Activated T-cell treated with anti-CD3 and anti-CD28 coated beads for 4 hours (primary cell): ENCODE results near the gene PPP1R3D.
"Not testable (repeated sequence)": the region's sequence is repeated elsewhere in the genome, so short reads cannot be mapped to it uniquely, and the experiment has no call there.

Source experiments
- DNase-seq: peaks from one replicate; pipeline ENCODE4 v3.0.0-alpha.2; 2020

PPP1R3D gene, protein sequence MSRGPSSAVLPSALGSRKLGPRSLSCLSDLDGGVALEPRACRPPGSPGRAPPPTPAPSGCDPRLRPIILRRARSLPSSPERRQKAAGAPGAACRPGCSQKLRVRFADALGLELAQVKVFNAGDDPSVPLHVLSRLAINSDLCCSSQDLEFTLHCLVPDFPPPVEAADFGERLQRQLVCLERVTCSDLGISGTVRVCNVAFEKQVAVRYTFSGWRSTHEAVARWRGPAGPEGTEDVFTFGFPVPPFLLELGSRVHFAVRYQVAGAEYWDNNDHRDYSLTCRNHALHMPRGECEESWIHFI

DNA sequence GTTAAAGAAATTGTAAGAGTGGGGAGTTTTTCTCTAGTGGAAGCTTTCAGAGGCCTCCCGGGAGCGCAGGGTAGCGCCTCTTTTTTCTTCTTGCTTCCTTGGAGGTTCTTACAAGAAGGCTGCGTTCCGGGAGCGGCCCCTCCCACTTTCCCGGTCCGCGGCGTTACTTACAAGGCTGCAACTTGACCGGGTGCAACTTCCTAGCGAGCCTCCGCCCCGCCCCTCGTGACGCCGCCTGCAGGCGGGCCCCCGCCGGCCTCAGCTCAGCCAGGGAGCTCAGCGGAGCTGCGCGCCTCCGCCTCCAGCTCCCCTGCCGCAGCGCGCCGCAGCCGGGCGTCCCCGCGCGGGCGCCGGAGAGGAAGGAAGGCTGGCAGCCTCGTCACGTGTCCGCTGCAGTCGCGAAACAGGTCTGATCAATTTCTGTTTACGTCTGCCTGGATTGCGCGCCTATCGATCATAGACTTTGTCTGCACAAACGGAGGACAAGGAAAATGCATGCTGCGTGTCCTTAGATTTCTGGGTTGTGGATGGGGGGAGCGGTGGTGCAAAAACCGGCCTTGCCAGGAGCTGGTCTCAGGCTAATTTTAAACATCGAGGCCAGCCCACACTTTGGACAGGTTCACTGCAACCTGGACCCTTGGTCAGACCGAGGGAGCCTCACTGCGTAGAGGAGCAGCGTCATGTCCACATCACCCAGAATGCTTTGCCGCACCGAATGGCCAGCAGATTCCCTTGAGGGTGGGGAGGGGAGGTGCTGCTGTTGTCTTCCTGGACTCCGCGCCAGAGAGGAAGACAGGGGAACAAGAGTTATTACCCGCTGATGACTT is at the start of gene PPP1R3D, which contains the start of gene FAM217B:
PPP1R3D (minus strand) TSS at position 177 of the 827 bp plus-strand sequence. CDS start 374 bp downstream, outside the sequence.
FAM217B (plus strand) TSS at position 261 of the 827 bp plus-strand sequence. CDS start 3,555 bp downstream, outside the sequence.
- DNase-seq: peak; percentile 79

DNA sequence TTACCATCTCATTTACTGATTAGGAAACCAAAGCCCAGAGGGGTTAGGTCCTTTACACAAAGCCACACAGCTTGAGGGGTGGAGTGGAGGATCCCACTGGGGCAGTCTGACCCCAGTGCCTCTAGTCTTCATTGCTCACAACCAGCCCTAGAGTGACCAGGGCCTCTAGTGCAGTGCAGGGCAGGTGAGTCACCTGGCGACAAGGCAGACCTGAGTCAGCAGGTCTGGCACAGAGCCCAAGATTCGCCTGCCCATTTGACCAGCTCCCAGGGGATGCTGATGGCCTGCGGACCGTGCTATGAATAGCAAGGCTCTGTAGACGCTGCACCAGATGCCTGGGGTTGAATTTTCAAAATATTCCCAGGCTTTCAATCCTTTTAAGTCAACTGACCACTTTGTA is 48.0 kb upstream of the PPP1R3D start:
- no peak for DNase-seq

- DNase-seq: no peak
Observed at GRCh38 chr20:59987135-59987534, 47.0 kb upstream of the PPP1R3D start.

DNA sequence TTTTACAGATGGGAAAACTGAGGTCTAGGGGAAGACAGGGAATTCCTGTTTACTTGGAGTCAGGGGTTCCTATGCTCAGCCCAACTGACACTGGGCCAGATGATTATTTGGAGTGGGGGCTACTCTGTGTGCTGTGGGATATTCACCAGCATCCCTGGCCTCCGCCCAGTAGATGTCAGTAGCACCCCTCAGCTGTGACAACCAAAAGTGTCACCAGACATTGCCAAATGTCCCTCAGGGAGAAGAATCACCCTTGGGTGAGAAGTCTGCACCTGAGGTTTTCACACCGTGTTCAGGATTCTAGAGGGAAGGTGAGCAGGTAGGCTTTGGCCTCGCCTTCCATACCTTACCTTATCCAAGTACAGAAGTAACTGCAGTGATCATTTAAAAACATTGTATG is 45.8 kb upstream of the PPP1R3D start:
- DNase-seq: no peak

GRCh38 chr20:59985164-59985563 is 45.1 kb upstream of the PPP1R3D start:
- no peak for DNase-seq

DNA sequence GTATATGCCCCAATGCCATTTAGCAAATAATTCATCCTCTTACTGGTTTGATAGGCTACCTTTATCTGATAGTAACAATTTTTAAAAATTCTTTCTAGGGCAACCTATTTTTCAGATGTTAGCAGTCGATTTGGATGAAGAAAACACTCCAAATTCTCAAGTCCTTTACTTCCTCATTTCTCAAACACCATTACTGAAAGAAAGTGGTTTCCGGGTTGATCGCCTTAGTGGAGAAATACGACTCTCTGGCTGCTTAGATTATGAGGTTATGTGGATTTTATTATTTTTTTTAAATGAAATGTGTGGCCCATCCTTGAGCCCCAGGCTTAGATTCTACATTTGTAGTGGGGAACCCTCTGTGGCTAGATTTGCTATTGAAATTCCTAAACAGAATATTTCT is 44.4 kb upstream of the PPP1R3D start:
- no peak for DNase-seq

DNA sequence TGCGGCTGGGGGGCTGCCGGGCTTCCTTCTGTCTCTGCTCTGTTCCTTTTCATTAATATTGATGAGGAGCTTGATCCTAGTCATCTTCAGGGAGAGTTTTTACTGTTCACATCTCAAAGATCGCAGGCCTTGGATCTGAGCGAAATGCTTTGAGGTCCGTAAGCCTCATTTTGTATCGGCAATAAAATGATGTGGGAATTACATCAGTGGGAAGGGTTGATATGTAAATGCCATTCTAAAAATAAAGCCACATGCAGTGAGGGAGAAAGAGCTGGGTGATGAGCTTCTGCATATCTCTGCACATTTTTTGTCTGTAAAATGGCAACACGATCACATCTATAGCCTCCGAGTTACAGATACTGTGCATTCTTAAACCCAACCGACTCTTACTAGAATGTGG is 43.0 kb upstream of the PPP1R3D start:
- no peak for DNase-seq

GRCh38 chr20:59977086-59977485 is 37.0 kb upstream of the PPP1R3D start:
- DNase-seq: no peak

DNA sequence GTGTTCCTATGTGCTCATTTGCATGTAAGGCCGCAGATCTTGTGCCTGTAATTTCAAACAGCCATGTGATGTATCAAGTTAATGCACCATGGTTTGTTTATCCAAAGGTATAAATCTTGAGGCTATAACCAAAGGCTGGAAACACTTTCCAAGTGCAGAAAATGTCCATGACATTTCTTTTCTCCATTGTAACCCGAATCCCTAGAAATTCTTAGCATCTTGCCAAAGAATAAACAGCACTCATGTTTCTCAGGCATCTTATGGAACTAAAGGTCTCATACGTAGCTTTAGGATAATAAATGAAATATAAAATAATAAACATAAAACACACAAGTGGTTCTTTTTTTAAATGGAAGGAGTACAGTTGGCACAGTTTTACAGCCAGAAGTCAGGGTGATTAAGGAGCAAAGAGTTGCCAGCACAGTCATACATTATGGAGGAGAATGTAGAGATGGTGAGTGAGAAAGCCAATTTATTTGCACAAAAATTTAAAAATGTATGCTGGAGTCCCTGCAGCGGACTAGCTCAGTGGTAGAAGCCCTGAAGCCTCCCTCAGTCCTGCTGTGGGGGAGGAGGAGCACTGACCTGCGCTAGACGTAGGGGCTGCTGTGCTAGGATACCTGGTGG is 36.2 kb upstream of the PPP1R3D start:
- no peak for DNase-seq

DNA sequence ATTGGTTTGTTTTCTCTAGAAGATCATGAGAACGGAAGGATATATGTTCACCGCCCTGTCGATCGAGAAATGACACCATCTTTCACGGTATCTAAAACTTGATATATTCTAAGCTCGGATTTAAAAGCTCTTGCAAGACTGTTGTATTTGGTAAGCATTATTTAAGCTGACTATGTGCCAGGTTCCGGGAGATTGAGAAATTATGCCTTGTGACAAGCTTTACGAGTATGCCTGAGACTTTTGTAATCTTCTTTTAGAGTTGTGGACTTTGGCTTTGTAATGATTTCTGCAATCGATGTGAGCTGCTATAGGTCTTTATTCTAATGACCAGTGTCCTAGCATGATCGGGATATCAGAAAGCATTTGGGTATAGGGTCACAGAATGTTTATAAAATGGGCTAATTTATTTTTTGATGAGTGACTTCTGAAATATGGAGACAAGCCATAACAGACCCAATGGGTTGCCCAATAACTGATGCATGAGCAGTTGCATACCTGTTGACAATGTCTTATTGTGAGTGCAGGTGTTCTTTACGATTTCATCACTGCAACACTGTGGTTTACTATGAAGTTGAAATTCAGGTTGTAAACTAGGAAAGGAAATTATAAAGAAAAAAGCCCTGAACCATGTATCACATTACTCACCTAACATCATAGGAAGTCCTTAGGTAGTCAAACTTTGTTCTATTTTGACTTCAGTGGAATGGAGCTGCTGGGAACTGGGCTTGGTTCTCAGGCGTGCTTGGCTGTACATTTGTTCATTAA is 32.1 kb upstream of the PPP1R3D start:
- no peak for DNase-seq

DNA sequence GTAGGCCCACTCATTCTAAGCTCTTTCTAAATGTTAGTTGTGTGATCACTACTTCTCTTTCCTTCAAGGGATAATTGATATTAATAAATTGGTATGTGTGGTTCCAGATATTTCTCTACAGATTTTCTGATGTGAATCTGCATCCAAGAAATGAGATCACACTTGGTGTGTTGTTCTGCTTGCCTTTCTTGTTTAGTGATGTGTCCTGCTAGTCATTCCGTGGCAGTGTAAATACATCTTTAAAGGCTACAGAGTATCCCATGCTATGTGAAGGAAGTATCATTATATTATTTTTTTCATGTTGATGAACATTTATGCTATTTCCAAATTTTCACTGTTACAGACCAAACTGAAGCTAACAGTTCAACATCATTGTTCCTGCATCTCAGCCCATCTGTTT is 31.3 kb upstream of the PPP1R3D start:
- DNase-seq: no peak

DNA sequence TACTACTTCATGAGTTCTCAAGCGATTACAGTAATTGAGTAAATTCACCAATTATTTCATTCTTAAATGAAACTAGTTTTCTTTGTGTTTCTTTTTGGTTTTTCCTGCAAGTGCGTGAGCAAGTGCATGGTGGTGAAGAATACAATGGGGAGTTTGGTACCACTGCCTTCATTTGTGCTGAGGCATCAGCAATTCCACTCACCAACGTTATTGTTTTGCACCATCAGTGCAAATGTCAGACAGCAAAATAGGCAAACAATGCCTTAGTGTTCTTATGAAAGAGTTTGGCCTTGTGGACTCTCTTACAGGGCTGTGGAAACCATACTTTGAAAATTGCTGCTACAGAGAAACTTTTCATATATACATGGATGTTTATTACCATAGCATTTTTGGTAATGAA is 26.3 kb upstream of the PPP1R3D start:
- no peak for DNase-seq

GRCh38 chr20:59962155-59962554 is 22.1 kb upstream of the PPP1R3D start:
- no peak for DNase-seq

GRCh38 chr20:59961423-59961822 is 21.3 kb upstream of the PPP1R3D start:
- DNase-seq: no peak

DNA sequence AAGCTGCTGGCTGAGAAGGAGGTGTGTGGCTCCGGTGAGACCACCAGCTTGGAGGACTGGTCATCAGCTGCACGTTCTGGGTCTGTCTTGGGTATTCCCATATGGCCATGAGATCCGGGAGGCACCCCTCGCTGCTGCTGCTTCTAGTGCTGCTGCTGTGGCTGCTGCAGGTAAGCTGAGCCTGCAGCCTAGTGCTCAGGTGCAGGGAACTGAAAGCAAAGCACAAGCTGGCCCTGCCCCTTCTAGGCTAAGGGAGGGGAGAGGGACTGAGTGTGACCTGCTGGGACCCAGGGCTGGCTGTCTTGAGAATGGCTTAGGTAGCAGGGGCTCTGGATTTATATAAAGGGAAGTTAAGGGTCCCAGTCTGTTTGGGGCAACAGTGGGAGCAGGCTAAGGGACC is 18.5 kb upstream of the PPP1R3D start:
- no peak for DNase-seq

- DNase-seq: no peak
Observed at GRCh38 chr20:59958123-59958522, 18.0 kb upstream of the PPP1R3D start, which contains the start of gene CDH26. Gene CDH26, plus strand, starts transcription at chr20:59958423. Its CDS starts 304 bp downstream, at chr20:59958727.

DNA sequence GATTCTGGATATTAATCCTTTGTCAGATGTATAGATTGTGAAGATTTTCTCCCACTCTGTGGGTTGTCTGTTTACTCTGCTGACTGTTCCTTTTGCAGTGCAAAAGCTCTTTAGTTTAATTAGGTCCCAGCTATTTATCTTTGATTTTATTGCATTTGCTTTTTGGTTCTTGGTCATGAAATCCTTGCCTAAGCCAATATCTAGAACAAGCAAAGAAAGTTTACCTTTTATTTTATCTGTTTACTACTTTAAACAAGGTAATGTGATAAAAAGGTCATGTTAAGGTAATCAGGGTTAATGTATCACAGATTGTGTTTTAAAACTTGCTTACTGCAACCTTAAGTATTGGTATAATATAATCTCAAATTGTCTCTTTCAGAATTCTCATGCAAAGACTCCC is 17.5 kb upstream of the PPP1R3D start:
- DNase-seq: not testable (repeated sequence)

- DNase-seq: no peak
Observed at GRCh38 chr20:59955131-59955796, 15.2 kb upstream of the PPP1R3D start.

DNA sequence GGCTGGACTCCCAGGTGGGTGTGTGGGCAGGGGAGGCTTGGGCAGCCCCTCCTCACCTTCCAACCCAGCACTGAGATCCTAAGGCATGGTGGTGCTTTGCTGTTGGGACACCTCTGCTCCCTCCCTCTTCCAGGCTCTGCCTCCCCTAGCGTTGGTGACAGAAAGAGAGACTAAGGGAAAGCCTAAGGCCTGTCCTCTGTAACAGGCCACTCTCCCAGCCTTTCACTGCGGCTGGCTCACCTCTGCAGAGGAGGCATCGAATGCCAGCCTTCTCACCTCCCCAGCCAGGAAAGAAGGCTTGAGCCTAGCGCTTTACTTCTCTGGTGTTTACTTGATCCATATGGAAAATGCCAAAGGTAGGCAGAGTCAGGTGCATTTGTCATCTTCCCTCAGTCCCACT is 14.6 kb upstream of the PPP1R3D start:
- DNase-seq: no peak

DNA sequence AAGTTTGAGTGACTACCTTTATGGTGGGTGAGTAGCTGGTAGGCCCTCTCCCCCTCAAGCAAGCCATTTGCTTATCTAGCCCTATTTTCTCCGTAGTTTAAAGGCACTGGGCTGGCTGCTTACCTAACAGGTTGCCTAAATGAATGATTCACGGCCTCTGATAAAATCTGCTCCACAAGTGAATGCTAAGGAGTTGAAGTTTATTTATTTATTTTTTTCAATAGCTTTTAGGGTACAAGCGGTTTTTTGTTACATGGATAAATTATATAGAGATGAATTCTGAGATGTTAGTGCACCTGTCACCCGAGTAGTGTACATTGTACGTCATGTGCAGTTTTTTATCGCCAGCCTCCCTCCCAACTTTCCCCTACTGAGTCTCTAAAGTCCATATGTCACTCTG is 9.8 kb upstream of the PPP1R3D start:
- no peak for DNase-seq

GRCh38 chr20:59948828-59949720 is 9.0 kb upstream of the PPP1R3D start:
- DNase-seq: peak; percentile 23
